Hematopoietic multipotent progenitor cell treated with erythropoietin and hydrocortisone succinate and interleukin-3 and kit ligand, for 8 days (in vitro differentiated cells): ENCODE measurements around the gene HACL1.

ENCODE experiments used
- DNase-seq: peaks from one replicate; pipeline ENCODE4 v3.0.0-alpha.2; 2015

HACL1 gene

GRCh38 chr3:15601399-15602145, at the start of gene HACL1, which contains the start of gene BTD:
Gene HACL1, minus strand, starts transcription at chr3:15601569. Its CDS starts 106 bp downstream, at chr3:15601463.
Gene BTD, plus strand, starts transcription at chr3:15601745. Its CDS starts 33,695 bp downstream, at chr3:15635440.
- peak; percentile 99 for DNase-seq

GRCh38 chr3:15649858-15650257, 48.5 kb upstream of the HACL1 start:
- no peak for DNase-seq

GRCh38 chr3:15649341-15649740, 48.0 kb upstream of the HACL1 start:
- no peak for DNase-seq

- peak; percentile 8 for DNase-seq
These were observed 46.3 kb upstream of the HACL1 start for GRCh38 chr3:15647611-15648167.

GRCh38 chr3:15646851-15647511, 45.6 kb upstream of the HACL1 start:
- DNase-seq, result no peak

GRCh38 chr3:15645740-15646501, 44.6 kb upstream of the HACL1 start:
- no peak for DNase-seq

GRCh38 chr3:15645246-15645645, 43.9 kb upstream of the HACL1 start:
- DNase-seq, result no peak

GRCh38 chr3:15638891-15639262, 37.5 kb upstream of the HACL1 start:
- no peak for DNase-seq

- DNase-seq, result no peak
These were observed 37.0 kb upstream of the HACL1 start for GRCh38 chr3:15638193-15638890.

- no peak for DNase-seq
These were observed 36.0 kb upstream of the HACL1 start for GRCh38 chr3:15637131-15637951.

- no peak for DNase-seq
These were observed 34.8 kb upstream of the HACL1 start for GRCh38 chr3:15636028-15636709.

GRCh38 chr3:15635121-15635661, 33.8 kb upstream of the HACL1 start:
- DNase-seq, result no peak

GRCh38 chr3:15634671-15635070, 33.3 kb upstream of the HACL1 start:
- DNase-seq, result no peak

- no peak for DNase-seq
These were observed 32.6 kb upstream of the HACL1 start for GRCh38 chr3:15633766-15634598.

GRCh38 chr3:15633159-15633558, 31.8 kb upstream of the HACL1 start:
- DNase-seq, result no peak

- DNase-seq, result no peak
These were observed 30.8 kb upstream of the HACL1 start for GRCh38 chr3:15632212-15632580.

- DNase-seq, result no peak
These were observed 30.2 kb upstream of the HACL1 start for GRCh38 chr3:15631426-15632211.

- peak; percentile 23 for DNase-seq
These were observed 29.4 kb upstream of the HACL1 start for GRCh38 chr3:15630646-15631350.
